ENCODE measurements around the gene SPECC1. TPM values are rescaled to one million over a fixed set of nuclear protein-coding genes. Genes with fewer than 3 reads are reported as not detected.

SPECC1 gene
- polyA plus RNA-seq, 1 of the 3 experiments (the other 2 are of a cell fraction): 11.2 TPM

GRCh38 chr17:20197272-20197926, 188.2 kb downstream of the SPECC1 start:
- no peak overlapping the region for H2AFZ ChIP-seq (ENCODE audit: low read depth)
- no peak for DNase-seq
- no peak overlapping the region for H3K27ac ChIP-seq (ENCODE audit: low read depth in 2 of 2, low read length in 1 of 2)
- H3K9me2 ChIP-seq: no peaks in the 10 kb centered on the region
- H3K9ac ChIP-seq: no peak overlapping the region
- ChIA-PET POLR2A (no interaction called here), CTCF (interaction anchor here (0.6 to 1.6 kb wide), 3 partner anchors 10 to 30 kb away, joined by 3 to 4 read pairs (median 3); no protein-coding TSS in a partner anchor)
- H4K20me1 ChIP-seq (ENCODE audit: insufficient read depth): no peaks in the 10 kb centered on the region
- H3K9me3 ChIP-seq: peaks cover 6% of the 10 kb centered on the region; the same call in 1 of the 2 replicates
- H3K4me1 ChIP-seq (ENCODE audit: control insufficient read depth in 1 of 2, insufficient read depth in 2 of 2, low read depth in 1 of 2, low read length in 1 of 2): no peaks in the 10 kb centered on the region
- H3K79me2 ChIP-seq (ENCODE audit: insufficient read depth): peaks cover 7% of the 10 kb centered on the region; the same call in 1 of the 2 replicates
- 80% methylated on average over 5 of the region's 5 CpGs for WGBS (ENCODE audit: low lambda C conversion rate)
- TF ChIP-seq GABPA (IDR thresholded peaks at IDR 0.05; ENCODE audit: low read depth) (no peak), CHD2 (IDR thresholded peaks at IDR 0.05; ENCODE audit: low read length, partially characterized antibody) (no peak), EP300 (IDR thresholded peaks at IDR 0.05; ENCODE audit: borderline replicate concordance in 1 of 2, low read depth in 1 of 2, low read length in 1 of 2) (no peak), ELF1 (IDR thresholded peaks at IDR 0.05) (no peak), RFX5 (IDR thresholded peaks at IDR 0.05; ENCODE audit: low read length) (no peak), NFIC (IDR thresholded peaks at IDR 0.05; ENCODE audit: borderline replicate concordance) (no peak), USF1 (IDR thresholded peaks at IDR 0.05; ENCODE audit: borderline replicate concordance, low read depth) (no peak)
- no peaks in the 10 kb centered on the region for H3K27me3 ChIP-seq (ENCODE audit: insufficient read depth)
- H3K4me2 ChIP-seq: no peak overlapping the region
- H3F3A ChIP-seq (replicated peaks; ENCODE audit: insufficient read depth): no peaks in the 10 kb centered on the region
- H3K36me3 ChIP-seq (replicated peaks in 1 of 2; ENCODE audit: control insufficient read depth in 1 of 2, insufficient read depth in 2 of 2, low read length in 1 of 2): peaks cover 0 to 10% of the 10 kb centered on the region in 2 experiments
- no peak overlapping the region for H3K4me3 ChIP-seq (ENCODE audit: low read depth in 2 of 2, low read length in 1 of 2)

GRCh38 chr17:20200016-20200795, 191.0 kb downstream of the SPECC1 start:
- Histone ChIP-seq H3K4me2 (no peak overlapping the region), H3K9me3 (peaks cover 6% of the 10 kb centered on the region; the same call in 1 of the 2 replicates), H2AFZ (ENCODE audit: low read depth) (no peak overlapping the region), H3K27me3 (ENCODE audit: insufficient read depth) (no peaks in the 10 kb centered on the region), H3K4me3 (ENCODE audit: low read depth in 2 of 2, low read length in 1 of 2) (no peak overlapping the region), H3K9me2 (no peaks in the 10 kb centered on the region), H3F3A (replicated peaks; ENCODE audit: insufficient read depth) (no peaks in the 10 kb centered on the region), H3K27ac (ENCODE audit: low read depth in 2 of 2, low read length in 1 of 2) (no peak overlapping the region), H3K9ac (no peak overlapping the region), H3K79me2 (ENCODE audit: insufficient read depth) (peaks cover 4% of the 10 kb centered on the region; the same call in 1 of the 2 replicates), H3K4me1 (ENCODE audit: control insufficient read depth in 1 of 2, insufficient read depth in 2 of 2, low read depth in 1 of 2, low read length in 1 of 2) (no peaks in the 10 kb centered on the region), H3K36me3 (replicated peaks in 1 of 2; ENCODE audit: control insufficient read depth in 1 of 2, insufficient read depth in 2 of 2, low read length in 1 of 2) (peaks cover 0 to 5% of the 10 kb centered on the region in 2 experiments), H4K20me1 (ENCODE audit: insufficient read depth) (no peaks in the 10 kb centered on the region)
- POLR2A ChIA-PET: no interaction called here
- DNase-seq: no peak
- 94% methylated on average over 5 of the region's 5 CpGs for WGBS (ENCODE audit: low lambda C conversion rate)
- CTCF ChIA-PET: interaction anchor here (1.3 kb wide), 1 partner anchor 13 kb away, joined by 4 read pairs; no protein-coding TSS in a partner anchor
- TF ChIP-seq FOXM1 (IDR thresholded peaks at IDR 0.05; ENCODE audit: low read depth) (no peak), FOXJ3 (CRISPR knock-in tag; IDR thresholded peaks at IDR 0.05) (no peak), GABPA (IDR thresholded peaks at IDR 0.05; ENCODE audit: low read depth) (no peak), EZH2phosphoT487 (IDR thresholded peaks at IDR 0.05; ENCODE audit: borderline replicate concordance, low read depth) (no peak), CTCF (IDR thresholded peaks at IDR 0.05) (no peak), USF2 (IDR thresholded peaks at IDR 0.05; ENCODE audit: borderline replicate concordance, low read depth, low read length) (no peak), NFIC (IDR thresholded peaks at IDR 0.05; ENCODE audit: borderline replicate concordance) (no peak), SMC3 (IDR thresholded peaks at IDR 0.05; ENCODE audit: low read depth, low read length) (no peak), GATA2 (CRISPR knock-in tag; IDR thresholded peaks at IDR 0.05) (no peak), RCOR1 (IDR thresholded peaks at IDR 0.05; ENCODE audit: low read length) (no peak), USF1 (IDR thresholded peaks at IDR 0.05; ENCODE audit: borderline replicate concordance, low read depth) (no peak), SIN3A (IDR thresholded peaks at IDR 0.05; ENCODE audit: borderline replicate concordance, low read depth, low read length) (no peak), MXI1 (IDR thresholded peaks at IDR 0.05; ENCODE audit: low read depth, low read length) (no peak), RFX5 (IDR thresholded peaks at IDR 0.05; ENCODE audit: low read length) (no peak)
